NCI-H524 (cell line): Measurements from ENCODE around the gene EGLN2.
"Not testable (repeated sequence)": the region's sequence is repeated elsewhere in the genome, so short reads cannot be mapped to it uniquely, and the experiment has no call there.

Experiments
- DNase-seq, 2 experiments: peaks; one replicate each; lab custom pipeline; 2025; lab: John Stamatoyannopoulos, UW

The EGLN2 gene

GRCh38 chr19:40846722-40847121 lies 47.7 kb downstream of the EGLN2 start:
- not testable (repeated sequence) for DNase-seq

DNA sequence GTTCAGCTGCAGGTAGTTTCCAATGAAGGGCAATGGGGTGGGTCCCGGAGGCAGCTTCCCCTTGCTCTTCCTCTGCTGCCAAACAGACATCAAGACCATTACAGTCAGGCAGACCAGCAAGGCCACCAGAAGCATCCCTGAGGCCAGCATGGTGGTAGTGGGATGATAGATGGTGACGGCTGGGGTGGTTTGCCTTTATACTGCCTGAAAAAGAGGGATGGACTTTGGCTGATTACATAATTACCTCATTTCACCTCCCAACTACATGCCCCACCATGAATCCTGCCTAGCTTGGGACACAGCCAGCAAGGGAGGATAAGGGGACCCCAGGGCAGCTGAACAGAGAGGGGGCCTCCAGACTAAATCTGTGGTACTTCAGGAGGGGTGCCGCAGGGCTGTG lies 51.3 kb downstream of the EGLN2 start, which contains the start of gene CYP2A6:
Gene CYP2A6 (minus strand): TSS at position 171 of the 400 bp plus-strand sequence. CDS start 21 bp downstream, at position 150.
- DNase-seq, result not testable (repeated sequence)

DNA sequence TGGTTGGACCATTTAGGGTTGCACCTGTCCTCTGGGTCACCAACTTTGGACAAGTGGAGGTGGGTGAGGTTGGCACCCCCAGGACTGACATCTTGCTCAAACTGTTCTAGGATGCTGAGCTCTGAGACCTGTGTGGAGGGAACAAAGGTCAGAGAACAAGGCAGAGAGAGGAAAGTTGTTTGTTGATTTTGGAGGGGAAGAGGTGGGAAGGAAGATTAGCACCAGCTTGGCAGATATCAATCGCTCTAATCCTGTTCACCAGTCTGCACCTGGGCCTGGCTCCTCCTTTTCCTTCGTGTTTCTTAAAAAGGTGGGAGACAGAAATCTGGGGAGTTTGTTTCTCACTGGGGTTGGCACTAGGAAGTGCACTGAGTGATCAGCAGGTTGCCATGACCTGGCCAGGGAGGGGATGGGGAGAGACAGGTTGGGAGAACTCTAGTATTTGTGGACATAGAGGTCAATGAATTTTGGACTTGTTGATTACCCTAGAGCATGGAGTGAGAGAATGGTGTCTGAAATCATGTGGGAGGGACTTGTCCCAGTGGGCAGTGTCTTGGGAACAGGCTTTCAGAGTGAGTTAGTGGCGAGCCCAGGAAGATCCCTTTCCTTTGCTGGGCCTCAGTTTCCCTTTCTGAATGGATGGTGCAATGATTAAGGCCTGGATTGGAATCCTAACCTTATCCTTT lies 53.6 kb downstream of the EGLN2 start:
- not testable (repeated sequence) for DNase-seq
